GM04503 (cell line): ENCODE measurements around the gene SFXN1.
"Not testable (repeated sequence)": the region's sequence is repeated elsewhere in the genome, so short reads cannot be mapped to it uniquely, and the experiment has no call there.

Experiments
- DNase-seq: peaks from one replicate; pipeline ENCODE4 v3.0.0-alpha.2; 2012; ENCODE audit warnings: low read depth

SFXN1 gene

GRCh38 chr5:175494264-175495183 is 16.2 kb downstream of the SFXN1 start:
- DNase-seq, result no peak

GRCh38 chr5:175501759-175502158 is 23.4 kb downstream of the SFXN1 start:
- DNase-seq, result no peak

DNA sequence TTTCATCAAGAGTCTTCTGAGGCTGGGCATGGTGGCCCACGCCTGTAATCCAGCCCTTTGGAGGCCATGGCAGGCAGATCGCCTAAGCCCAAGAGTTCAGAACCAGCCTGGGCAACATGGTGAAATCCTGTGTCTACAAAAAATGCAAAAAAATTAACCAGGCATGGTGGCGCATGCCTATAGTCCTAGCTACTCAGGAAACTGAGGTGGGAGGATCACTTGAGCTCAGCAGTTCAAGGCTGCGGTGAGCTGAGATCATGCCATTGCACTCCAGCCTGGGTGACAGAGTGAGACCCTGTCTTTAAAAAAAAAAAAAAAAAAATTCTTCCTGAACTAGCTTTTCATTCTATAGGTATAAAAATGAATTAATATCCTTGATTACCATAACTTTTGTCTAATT is 29.3 kb downstream of the SFXN1 start:
- not testable (repeated sequence) for DNase-seq

GRCh38 chr5:175508896-175509295 is 30.5 kb downstream of the SFXN1 start:
- no peak for DNase-seq

- no peak for DNase-seq
Observed at GRCh38 chr5:175513297-175513696, 34.9 kb downstream of the SFXN1 start.

GRCh38 chr5:175513726-175514125 is 35.4 kb downstream of the SFXN1 start:
- no peak for DNase-seq

GRCh38 chr5:175516933-175517823 is 38.8 kb downstream of the SFXN1 start:
- no peak for DNase-seq

DNA sequence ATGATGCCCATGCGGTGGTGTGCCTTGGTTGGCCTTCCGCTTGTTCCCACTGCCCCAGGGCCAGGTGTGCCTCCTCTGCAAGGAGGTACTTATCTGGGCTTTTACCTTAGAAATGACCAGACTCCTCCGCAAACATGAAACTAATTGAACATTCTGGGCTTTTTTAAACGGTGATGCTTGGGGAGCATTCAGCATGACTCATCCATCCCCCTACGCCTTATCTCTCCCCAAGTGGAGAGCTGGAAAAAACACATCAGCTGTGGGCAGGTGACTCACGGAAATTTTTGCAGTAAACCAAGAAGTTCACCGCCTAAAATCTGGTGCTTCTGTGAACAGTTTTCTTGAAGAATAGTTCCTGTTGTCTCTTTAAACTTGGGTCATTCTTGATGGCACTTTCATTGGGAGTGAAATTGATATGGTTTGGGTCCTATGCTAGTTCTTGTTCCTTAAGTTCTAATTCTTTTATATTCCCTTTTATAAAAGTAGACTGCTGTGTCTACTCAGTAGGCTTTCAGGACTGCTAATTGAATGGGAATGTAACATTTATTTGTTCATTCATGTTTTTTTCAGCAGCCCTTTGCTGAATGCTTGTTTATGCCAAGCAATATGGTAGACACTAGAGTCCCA is 39.6 kb downstream of the SFXN1 start:
- DNase-seq, result no peak

- DNase-seq, result no peak
Observed at GRCh38 chr5:175519006-175519405, 40.6 kb downstream of the SFXN1 start.

- no peak for DNase-seq
Observed at GRCh38 chr5:175520321-175520720, 42.0 kb downstream of the SFXN1 start.

DNA sequence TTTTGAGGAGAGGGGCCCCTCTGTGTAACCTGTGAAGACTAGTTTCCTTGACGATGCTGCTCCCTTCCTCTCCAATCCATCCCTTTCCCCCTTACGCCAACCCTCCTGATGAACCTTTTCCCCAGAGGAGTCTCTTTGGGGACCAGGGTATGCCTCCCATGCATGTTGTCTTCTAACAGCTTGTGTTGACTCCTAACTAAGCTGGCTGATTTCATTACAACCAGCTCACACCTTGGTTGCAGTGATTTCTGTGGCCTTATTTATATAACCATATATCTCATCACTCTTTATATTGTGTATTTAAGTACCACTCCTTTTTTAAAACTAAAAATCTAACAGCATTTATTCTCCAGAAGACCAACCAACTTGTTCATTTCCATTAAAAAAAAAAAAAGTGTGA is 42.5 kb downstream of the SFXN1 start:
- DNase-seq, result no peak

- DNase-seq, result no peak
Observed at GRCh38 chr5:175521313-175521833, 43.0 kb downstream of the SFXN1 start.

DNA sequence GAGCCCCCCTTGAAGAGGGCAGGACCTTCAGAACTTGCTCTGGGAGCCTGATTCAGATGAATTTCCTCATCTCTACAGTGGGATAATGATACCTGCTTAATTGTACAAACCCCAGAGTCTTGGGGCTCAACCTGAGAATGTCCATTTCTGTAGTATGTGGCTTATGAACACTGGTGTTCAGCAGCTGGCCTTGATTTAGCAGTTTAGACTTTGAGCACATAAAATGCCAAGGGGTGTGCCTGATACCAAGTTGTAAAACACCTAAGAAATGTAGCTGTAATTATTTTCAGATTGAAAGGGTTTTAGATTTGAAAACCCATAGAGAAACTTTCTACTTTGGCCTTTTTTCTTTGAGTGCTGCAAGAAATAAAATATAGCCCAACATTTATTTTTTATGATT is 44.9 kb downstream of the SFXN1 start:
- DNase-seq, result no peak

DNA sequence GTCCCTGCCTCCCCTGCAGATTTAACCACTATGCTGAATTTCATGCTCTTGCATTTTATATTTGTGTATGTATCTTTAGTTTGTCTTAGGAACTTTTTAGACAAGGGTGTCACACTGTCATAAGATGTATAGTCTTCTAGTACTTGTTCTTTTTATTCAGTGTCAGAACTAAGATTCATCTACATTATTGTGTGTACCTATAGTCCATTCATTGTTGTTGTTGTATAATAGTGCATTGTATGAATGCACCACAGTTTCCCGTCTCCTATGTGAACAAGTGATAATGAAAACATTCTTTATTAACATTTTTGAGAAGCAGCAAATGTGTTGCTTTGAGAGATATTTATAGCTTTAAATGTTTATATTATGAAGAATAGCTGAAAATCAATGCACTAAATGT is 45.9 kb downstream of the SFXN1 start:
- DNase-seq, result no peak

DNA sequence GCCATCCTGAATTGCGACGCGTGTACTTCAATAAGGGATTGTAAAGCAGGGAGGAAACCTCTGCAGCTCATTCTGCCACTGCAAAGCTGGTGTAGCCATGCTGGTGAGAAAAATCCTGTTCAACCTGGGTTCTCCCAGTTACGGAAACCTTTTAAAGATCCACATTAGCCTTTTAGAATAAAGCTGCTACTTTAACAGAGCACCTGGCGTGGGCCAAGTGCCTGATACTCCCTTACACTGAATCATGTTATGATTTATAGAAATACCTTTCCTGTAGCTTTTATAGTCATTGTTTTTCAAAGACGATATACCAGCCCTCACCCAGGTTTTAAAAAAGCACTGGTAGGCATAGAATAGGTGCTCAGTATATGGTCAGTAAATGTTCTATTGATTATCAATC is 48.3 kb downstream of the SFXN1 start:
- no peak for DNase-seq

DNA sequence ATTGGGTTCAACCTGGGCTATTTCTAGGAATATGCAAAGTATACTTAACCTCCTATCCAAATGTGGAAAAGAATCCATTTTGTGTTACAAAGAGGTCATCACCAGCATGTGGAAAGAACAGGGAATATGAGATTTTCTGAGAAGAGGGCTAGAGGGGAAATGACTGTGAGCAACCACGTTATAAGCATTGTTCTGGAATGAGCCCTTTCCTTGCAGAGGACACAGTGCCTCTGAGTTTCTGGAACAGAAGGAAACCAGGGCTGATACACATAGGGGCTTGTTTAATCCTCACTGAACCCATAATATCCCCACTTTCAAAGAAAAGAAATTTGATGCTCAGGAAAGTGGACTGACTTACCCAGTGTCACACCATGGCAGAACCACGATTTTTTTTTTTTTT is 53.0 kb downstream of the SFXN1 start:
- DNase-seq, result no peak

GRCh38 chr5:175534070-175534932 is 55.9 kb downstream of the SFXN1 start:
- peak; percentile 11 for DNase-seq

GRCh38 chr5:175535331-175535730 is 57.0 kb downstream of the SFXN1 start:
- not testable (repeated sequence) for DNase-seq

DNA sequence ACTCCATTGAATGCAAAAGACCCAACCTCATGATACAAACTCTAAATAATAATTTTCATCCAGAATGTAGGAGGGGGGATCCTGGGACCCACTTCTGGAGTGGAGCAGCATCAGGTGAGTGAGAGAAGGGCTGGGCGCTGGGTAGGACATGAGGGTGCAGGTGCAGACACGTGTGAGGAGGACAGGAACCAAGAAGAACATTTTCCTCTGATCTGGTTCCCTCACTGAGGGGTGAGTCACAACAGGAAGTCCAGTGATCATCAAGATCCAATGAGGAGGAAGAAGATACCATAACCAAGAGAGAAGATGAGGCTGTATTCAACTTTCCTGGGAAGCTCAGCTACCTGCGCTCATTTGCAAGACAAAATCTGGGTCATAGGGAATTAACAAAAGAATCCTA is 57.4 kb downstream of the SFXN1 start:
- DNase-seq, result no peak

GRCh38 chr5:175538576-175538975 is 60.2 kb downstream of the SFXN1 start:
- no peak for DNase-seq

- DNase-seq, result no peak
Observed at GRCh38 chr5:175539936-175540335, 61.6 kb downstream of the SFXN1 start.
